NT2/D1 (cell line): ENCODE results near the gene TECPR2.

Experiments
- DNase-seq: peaks from one replicate; pipeline ENCODE4 v3.0.0-alpha.2; 2011; ENCODE audit warnings: low read depth, low spot score
- H3K27me3 ChIP-seq: 2 replicates; pipeline ENCODE4 v1.6.0; 2011; ENCODE audit warnings: mild to moderate bottlenecking; ENCODE audit not compliant: insufficient read length, insufficient read depth
- H3K36me3 ChIP-seq: 2 replicates; pipeline ENCODE4 v1.6.1; 2011; ENCODE audit warnings: mild to moderate bottlenecking, low read length, mixed read lengths; ENCODE audit not compliant: insufficient read depth, insufficient read length
- H3K4me1 ChIP-seq: 2 replicates; pipeline ENCODE4 v1.5.1; 2011; ENCODE audit not compliant: insufficient read depth, insufficient read length
- H3K4me3 ChIP-seq: 2 replicates; pipeline ENCODE4 v1.5.1; 2011; ENCODE audit warnings: low read depth; ENCODE audit not compliant: insufficient read length
- H3K9ac ChIP-seq: 2 replicates; pipeline ENCODE4 v1.6.0; 2011; ENCODE audit warnings: low read depth; ENCODE audit not compliant: insufficient read length
- H3K9me3 ChIP-seq: 2 replicates; pipeline ENCODE4 v1.5.1; 2011; ENCODE audit warnings: mild to moderate bottlenecking, low read length; ENCODE audit not compliant: insufficient read depth
- SUZ12 ChIP-seq: IDR thresholded peaks from 2 replicates; pipeline ENCODE4 v1.6.1; 2011; ENCODE audit not compliant: insufficient read length, insufficient read depth; ENCODE audit errors: extremely low read depth
- YY1 ChIP-seq: IDR thresholded peaks from 2 replicates; pipeline ENCODE4 v1.6.1; 2011; ENCODE audit not compliant: insufficient read length, insufficient read depth
- ZNF274 ChIP-seq: IDR thresholded peaks from 2 replicates; pipeline ENCODE4 v1.6.1; 2011; ENCODE audit warnings: mild to moderate bottlenecking, low read depth, low read length

The TECPR2 gene

DNA sequence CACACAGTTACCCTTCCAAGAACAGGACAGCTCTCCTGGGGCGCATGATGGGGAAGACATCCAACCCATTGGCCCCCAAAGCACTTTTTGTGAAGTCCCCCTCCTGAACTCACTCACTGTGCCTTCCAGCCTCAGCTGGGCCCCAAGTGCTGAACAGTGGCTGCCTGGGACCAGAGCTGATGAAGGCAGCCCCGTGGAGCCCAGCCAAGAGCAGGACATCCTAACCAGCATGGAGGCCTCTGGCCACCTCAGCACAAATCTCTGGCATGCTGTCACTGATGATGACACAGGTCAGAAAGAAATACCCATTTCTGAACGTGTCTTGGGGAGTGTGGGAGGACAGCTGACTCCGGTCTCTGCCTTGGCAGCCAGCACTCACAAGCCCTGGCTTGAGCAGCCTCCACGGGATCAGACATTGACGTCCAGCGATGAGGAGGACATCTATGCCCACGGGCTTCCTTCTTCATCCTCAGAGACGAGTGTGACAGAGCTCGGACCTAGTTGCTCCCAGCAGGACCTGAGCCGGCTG lies 72.0 kb downstream of the TECPR2 start:
- H3K4me1 ChIP-seq, result no peaks in the 10 kb centered on the region
- peaks cover 30% of the 10 kb centered on the region for H3K36me3 ChIP-seq
- TF ChIP-seq YY1 (no peak), ZNF274 (no peak), SUZ12 (no peak)
- no peak for DNase-seq
- no peaks in the 10 kb centered on the region for H3K9me3 ChIP-seq
- no peak overlapping the region for H3K9ac ChIP-seq
- H3K4me3 ChIP-seq, result no peak overlapping the region
- no peaks in the 10 kb centered on the region for H3K27me3 ChIP-seq

DNA sequence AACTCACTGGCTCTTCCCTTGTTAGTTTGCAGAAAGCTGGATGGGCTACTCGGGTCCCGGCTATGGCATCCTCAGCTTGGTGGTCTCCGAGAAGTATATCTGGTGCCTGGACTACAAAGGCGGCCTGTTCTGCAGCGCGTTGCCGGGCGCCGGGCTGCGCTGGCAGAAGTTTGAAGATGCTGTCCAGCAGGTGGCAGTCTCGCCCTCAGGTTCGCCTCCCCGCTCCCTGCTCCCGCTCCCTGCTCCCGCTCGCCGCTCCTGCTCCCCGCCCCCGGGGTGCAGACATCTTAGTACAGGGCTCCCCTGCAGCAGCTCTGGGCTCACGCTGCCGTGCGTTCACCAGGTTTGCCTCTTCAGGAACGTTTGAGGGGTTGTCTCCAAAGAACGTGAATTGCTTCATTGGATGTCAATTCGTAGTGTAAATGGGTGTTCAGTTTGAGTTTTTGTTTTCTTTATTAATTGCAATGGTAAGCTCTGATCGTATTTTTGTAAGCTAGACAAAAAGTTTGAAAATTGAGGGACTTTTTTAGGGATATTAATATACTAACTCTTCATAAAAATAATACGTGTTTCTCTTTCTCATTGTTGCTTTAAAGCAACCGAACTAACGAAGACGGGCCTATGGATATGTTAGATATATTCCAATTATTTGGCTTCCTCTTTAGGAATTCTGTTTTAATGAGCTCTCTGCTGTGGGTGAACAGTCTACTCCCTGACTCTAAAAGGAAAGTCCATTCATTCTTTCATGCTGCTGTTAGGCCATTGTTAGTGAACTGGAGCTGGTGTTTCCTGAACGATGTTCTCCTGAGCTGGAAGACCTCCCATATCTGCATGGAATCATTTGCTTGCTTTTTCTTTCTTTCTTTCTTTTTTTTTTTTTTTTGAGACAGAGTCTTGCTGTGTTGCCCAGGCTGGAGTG lies 75.5 kb downstream of the TECPR2 start:
- peak; percentile 70 for DNase-seq
- Histone ChIP-seq H3K4me1 (no peaks in the 10 kb centered on the region), H3K27me3 (no peaks in the 10 kb centered on the region), H3K4me3 (no peak overlapping the region), H3K36me3 (peaks cover 43% of the 10 kb centered on the region), H3K9me3 (no peaks in the 10 kb centered on the region), H3K9ac (peak overlapping the region; percentile 50)
- no peak for TF ChIP-seq SUZ12
- TF ChIP-seq YY1, result no peak
- no peak for TF ChIP-seq ZNF274

DNA sequence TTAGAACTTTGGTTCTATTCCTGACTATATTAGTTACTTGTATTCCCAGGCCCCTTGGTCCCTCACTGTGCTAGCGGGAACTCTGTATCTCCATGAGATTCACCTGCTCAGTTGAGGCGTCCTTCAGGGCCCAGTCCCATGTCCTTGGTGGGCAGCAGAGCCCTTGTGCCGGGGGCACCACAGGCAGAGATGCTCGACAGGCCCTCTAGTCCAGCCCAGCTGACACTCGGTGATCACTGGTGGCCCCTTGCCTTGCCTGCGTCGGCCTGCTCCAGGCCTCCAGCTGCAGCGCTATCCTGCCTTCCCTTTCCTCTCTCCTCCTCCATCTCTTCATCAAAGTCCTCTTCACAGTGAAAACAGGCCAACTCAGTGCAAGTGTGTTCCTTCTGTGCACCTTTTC lies 76.8 kb downstream of the TECPR2 start:
- no peak overlapping the region for H3K9ac ChIP-seq
- H3K9me3 ChIP-seq, result no peaks in the 10 kb centered on the region
- DNase-seq, result no peak
- TF ChIP-seq SUZ12 (no peak), YY1 (no peak), ZNF274 (no peak)
- no peak overlapping the region for H3K4me3 ChIP-seq
- peaks cover 46% of the 10 kb centered on the region for H3K36me3 ChIP-seq
- H3K27me3 ChIP-seq, result no peaks in the 10 kb centered on the region
- no peaks in the 10 kb centered on the region for H3K4me1 ChIP-seq

DNA sequence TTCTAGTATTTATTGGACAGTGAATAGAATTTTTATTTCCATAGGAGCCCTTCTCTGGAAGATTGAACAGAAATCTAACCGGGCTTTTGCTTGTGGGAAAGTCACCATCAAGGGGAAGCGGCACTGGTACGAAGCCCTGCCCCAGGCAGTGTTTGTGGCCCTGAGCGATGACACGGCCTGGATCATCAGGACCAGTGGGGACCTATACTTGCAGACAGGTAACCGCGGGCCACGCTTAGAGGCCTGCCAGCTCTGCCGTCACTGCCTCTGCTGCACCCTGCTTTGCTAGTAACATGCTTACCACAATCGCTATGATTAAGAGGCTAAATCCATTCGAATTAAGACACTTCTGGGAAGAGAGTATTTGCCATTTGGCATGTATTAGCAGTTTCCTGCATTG lies 77.7 kb downstream of the TECPR2 start:
- Histone ChIP-seq H3K9ac (no peak overlapping the region), H3K9me3 (no peaks in the 10 kb centered on the region), H3K36me3 (peaks cover 42% of the 10 kb centered on the region), H3K4me3 (no peak overlapping the region), H3K27me3 (no peaks in the 10 kb centered on the region), H3K4me1 (no peaks in the 10 kb centered on the region)
- no peak for DNase-seq
- TF ChIP-seq SUZ12, result no peak
- TF ChIP-seq ZNF274, result no peak
- no peak for TF ChIP-seq YY1

DNA sequence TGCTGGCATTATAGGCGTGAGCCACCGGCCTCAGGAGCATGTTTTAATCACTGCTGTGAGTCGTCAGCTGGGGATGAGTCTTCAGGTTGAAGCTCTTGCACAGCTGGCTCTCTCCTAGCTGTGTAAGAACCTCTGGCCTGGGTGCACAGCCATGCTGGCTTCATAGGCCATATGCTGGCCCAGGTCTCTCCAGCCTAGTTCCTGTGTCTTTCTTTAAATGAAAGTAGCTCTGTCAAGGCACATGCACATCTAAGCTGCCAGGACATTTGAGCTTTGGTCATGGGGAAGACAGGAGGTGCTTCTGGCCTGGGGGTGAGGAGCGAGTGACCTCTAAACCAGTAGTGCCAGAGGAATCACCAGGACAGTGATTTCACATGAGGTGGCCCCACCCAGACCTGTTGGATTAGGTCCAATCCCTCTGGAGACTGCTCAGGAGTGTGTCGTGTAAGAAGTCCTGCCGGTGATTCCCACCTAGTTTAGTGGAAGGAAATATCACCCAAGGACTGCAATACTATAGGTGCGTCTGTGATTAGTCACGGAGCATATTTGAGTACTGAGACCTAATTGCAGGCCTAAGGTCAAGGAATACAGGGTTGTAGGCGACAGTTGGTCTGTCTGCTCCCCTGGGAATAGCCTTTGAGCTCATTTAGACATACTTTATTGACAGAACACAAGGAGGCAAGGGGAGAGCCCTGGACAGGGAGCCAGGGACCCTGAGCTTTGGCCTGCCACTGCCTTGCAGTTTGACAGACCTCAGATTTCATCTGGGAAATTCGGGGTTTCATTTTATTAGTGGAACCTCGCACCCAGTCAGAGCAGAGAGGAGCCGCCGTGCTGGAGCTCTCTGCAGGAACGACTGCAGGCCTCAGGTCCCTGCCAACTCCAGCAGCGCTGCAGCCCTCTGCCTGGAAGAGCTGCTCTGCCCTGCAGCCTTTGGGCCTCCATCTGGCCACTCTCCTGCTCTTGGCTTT lies 79.8 kb downstream of the TECPR2 start:
- Histone ChIP-seq H3K36me3 (peaks cover 50% of the 10 kb centered on the region), H3K9ac (no peak overlapping the region), H3K9me3 (no peaks in the 10 kb centered on the region)

DNA sequence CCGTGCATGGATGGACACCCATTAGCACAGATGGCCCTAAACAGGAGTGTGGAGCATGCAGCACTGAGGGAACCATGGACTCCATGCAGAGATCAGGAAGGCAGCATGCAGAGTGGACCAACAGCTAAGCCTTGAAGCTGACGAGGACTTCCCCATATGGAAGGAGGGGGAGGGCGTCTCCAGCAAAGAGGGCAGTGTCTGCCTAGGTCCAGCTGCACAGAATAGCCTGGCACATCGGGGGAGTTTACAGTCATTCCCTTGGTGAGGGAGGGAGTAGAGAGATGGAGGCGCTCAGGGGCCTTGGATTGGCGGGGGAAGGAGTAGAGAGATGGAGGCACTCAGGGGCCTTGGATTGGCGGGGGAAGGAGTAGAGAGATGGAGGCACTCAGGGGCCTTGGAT lies 82.3 kb downstream of the TECPR2 start:
- DNase-seq, result no peak
- no peaks in the 10 kb centered on the region for H3K4me1 ChIP-seq
- no peak for TF ChIP-seq SUZ12
- TF ChIP-seq ZNF274, result no peak
- TF ChIP-seq YY1, result no peak
- H3K9ac ChIP-seq, result no peak overlapping the region
- no peak overlapping the region for H3K4me3 ChIP-seq
- peaks cover 52% of the 10 kb centered on the region for H3K36me3 ChIP-seq
- H3K27me3 ChIP-seq, result no peaks in the 10 kb centered on the region
- no peaks in the 10 kb centered on the region for H3K9me3 ChIP-seq

More for the DNA sequence above, 79.8 kb downstream of the TECPR2 start:
- DNase-seq, result no peak
- Histone ChIP-seq H3K4me3 (no peak overlapping the region), H3K4me1 (no peaks in the 10 kb centered on the region), H3K27me3 (no peaks in the 10 kb centered on the region)
- TF ChIP-seq SUZ12, result no peak
- no peak for TF ChIP-seq YY1
- TF ChIP-seq ZNF274, result no peak

DNA sequence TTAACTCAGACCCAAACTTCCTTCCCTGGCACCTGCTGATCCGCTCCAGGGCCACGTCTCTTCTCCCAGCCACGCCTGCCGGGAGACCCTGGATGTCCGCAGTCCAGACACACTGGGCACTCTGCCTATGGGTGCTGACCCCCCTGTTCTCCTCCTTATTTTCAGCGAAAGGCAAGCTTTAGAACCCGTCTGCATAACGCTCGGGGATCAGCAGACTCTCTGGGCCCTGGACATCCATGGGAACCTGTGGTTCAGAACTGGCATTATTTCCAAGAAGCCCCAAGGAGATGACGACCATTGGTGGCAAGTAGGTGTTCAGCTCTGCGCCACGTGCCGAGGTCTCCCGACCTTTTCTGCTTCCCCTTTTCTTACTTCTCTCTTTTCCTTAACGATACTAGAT lies 82.9 kb downstream of the TECPR2 start:
- H3K27me3 ChIP-seq, result no peaks in the 10 kb centered on the region
- H3K9me3 ChIP-seq, result no peaks in the 10 kb centered on the region
- no peak for TF ChIP-seq ZNF274
- no peak for TF ChIP-seq SUZ12
- TF ChIP-seq YY1, result no peak
- H3K36me3 ChIP-seq, result peaks cover 53% of the 10 kb centered on the region
- H3K4me1 ChIP-seq, result no peaks in the 10 kb centered on the region
- no peak overlapping the region for H3K9ac ChIP-seq
- no peak for DNase-seq
- no peak overlapping the region for H3K4me3 ChIP-seq
